Measurements from ENCODE around the gene METTL6.

The METTL6 gene

GRCh38 chr3:15361494-15362214 lies 65.7 kb downstream of the METTL6 start:
- no peak for DNase-seq

- no peak for DNase-seq
These were observed 66.4 kb downstream of the METTL6 start for GRCh38 chr3:15360788-15361493.
